NOMO-1 treated with DMSO at 0.1 percent for 48 hours (cell line): ENCODE measurements around the gene LY6G6C.

Source experiments
- DNase-seq: peaks from one replicate; lab custom pipeline; 2025; ENCODE audit not compliant: unreplicated experiment; lab: John Stamatoyannopoulos, UW

The LY6G6C gene

DNA sequence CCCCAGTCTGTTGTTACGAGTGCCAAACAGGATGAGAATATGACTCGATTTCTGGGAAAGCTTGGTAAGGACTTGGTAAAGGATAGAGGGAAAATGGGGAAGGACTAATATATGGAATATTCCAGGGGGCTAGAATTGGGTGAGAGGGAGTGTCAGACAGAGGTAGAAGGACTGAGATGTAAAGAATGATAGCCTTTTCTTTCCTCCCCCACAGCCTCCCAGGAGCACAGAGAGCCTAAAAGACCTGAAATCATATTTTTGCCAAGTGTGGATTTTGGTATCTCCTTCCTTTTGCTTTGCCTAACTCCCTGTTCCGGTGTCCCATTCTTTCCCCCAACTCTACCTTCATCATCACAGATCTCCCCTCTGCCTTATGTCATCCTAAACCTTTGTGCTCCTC, 21.3 kb upstream of the LY6G6C start:
- no peak for DNase-seq

DNA sequence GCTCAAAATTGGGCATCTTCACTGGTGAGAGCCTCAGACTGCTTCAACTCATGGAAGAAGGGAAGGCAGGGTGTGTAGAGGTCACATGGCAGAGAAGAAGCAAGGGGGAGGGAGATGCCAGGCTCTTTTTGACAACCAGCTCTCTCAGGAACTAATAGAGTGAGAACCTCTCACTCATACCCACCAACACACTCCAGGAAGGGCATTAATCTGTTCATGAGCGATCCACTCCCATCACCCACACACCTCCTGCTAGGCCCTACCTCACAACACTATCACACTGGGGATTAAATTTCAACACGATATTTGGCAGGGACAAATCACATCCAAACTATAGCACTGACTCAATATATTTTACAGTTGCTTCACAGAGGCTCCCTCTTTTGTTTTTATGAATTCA, 20.3 kb upstream of the LY6G6C start:
- DNase-seq: no peak

DNA sequence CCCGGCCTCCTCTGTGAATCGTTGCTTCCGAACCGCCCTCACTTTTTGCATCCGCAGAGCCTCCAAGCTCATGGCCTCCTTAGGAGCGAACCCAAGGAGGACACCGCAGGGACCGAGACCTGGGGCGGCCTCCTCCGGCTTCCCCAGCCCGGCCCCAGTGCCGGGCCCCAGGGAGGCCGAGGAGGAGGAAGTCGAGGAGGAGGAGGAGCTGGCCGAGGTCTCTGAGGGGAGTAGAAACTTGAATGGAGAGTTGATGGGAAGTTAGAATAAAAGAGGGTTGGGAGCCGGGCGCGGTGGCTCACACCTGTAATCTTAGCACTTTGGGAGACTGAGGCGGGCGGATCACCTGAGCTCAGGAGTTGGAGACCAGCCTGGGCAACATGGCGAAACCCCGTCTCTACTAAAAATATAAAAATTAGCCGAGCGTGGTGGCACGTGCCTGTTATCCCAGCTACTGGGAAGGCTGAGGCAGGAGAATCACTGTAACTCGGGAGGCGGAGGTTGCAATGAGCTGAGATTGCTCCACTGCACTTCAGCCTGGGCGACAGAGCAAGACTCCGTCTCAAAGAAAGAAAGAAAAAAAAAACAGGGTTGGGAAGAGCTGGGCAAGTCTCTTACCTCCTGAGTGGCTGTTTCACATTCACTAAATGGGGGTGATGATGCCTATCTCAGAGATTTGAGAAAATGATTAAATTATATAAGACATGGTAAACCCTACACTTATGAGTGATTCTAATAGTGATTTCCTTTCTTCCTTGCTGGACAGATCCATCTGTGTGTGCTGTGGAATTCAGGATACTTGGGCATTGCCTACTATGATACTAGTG, 19.1 kb upstream of the LY6G6C start:
- peak; percentile 70 for DNase-seq

DNA sequence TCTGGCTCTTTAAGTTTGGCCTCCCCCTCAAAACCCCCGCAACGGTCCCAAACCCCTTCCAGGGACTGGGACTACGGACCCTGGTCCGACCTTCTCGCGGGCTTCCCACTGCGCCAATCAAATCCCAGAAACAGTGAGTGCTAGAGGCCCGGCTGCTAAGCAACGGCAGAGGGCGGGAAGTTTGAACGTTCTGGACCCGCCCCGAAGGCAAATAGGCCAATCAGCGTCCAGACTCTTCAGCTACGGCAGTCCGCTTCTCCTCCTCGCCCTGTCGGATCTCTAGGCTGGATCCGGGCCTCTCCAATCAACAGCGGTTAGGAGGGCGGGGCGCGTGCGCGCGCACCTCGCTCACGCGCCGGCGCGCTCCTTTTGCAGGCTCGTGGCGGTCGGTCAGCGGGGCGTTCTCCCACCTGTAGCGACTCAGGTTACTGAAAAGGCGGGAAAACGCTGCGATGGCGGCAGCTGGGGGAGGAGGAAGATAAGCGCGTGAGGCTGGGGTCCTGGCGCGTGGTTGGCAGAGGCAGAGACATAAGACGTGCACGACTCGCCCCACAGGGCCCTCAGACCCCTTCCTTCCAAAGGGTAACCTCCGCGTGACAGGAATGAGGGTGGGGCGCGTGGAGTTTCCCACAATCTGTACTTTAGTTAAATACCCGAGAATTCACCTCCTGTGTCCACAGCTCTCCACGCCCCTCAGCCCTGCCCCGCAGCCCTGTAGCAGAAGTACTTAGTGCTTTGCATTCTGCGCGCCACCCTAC, 18.3 kb upstream of the LY6G6C start, which contains the start of gene MSH5:
Gene MSH5 (plus strand): TSS at position 367 of the 758 bp plus-strand sequence. CDS start 462 bp downstream, outside the sequence.
- DNase-seq: peak; percentile 100

DNA sequence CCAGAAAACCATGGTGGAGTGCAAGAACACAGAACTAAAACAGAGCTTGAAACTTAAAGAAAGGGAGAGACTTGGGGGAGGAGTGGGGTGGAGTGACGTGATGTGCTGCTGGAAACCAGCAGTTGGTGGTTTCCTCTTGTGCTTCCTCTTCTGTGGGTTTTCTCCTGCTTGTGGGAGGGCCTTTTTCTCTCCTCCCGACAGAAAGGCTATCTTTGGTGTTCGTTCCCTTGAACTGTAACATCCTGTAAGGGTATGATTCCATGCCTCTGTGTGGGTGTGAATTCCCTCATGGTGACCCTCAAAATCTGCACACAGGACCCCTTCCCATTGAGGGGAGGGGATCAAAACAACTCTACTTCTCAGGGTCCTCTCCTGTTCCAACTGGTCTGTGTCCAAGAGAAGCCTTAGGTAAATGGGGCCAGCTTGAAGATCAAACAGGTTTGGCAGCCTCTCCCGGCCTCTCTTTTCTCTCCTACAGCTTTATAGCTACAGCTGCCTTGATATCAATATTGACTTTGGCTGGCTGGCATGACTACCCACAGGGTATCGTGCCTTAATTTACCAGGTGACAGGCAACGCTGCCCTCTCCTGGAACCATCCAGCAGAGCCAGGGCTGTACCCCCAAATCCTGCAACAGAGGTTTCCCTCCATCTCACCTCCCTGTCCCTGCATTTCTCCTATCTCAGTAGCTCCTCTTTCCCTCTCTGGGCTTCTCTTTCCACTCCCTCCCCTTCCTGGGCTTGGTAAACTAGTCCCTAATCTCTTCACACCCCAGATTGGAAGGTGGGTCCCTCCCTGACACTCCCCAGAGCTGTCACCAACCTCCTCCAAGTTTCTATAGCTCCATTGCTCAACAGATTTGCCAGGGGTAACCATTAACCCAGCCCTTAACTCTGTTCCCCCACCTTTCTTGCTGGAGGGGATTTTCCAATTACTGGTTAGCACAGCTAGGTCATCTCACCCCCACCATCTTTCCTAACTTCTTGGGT, 16.7 kb upstream of the LY6G6C start:
- DNase-seq: peak; percentile 98

DNA sequence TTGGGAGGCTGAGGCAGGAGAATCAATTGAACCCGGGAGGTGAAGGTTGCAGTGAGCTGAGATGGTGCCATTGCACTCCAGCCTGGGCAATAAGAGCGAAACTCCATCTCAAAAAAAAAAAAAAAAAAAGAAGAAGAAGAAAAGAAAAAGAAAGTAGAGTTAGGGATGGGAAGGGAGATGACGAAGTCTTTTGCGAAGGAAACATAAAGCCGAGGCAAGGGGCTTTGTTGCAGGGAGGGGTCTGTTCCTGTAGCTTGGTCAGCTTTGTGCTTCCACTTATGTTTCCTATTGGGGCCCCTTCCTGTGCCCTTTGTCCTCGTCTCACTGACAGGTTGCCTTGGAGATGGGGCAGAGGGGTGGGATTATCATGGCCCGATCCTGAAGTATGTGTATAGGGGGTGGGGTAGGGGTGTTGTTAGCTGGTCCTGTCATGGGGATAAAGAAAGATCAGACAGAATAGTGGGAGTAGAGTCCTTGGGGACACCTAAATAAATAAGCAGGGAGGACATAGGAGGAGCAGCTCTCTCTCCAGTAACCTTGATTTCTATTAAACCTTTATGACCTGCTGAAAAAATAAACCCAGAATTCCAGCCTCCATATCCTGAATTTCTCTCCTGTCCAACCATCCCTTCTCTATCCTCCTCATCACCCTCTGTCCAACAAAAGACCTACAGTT, 15.9 kb upstream of the LY6G6C start:
- DNase-seq: peak; percentile 86

DNA sequence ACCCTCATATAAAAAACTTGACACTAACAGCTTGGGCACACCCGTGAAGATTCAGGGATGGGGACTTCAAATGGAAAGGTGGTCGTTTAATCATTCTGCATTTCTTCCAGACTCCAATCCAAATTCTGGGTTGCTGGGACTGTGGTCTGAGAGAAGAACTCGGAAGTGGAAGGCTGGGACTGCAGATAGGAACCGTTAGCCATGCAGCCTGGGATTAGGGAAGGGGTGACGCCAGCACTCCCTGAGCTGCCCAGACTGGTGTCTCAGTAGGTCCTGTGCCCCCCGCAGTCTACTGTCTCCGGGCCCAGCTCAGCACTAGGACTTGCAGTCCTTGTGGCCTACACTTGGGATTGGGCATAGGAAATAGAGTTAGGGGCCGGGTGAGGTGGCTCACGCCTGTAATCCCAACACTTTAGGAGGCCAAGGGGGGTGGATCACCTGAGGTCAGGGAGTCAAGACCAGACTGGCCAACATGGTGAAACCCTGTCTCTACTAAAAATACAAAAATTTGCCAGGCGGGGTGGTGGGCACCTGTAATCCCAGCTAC, 15.3 kb upstream of the LY6G6C start:
- DNase-seq: no peak

DNA sequence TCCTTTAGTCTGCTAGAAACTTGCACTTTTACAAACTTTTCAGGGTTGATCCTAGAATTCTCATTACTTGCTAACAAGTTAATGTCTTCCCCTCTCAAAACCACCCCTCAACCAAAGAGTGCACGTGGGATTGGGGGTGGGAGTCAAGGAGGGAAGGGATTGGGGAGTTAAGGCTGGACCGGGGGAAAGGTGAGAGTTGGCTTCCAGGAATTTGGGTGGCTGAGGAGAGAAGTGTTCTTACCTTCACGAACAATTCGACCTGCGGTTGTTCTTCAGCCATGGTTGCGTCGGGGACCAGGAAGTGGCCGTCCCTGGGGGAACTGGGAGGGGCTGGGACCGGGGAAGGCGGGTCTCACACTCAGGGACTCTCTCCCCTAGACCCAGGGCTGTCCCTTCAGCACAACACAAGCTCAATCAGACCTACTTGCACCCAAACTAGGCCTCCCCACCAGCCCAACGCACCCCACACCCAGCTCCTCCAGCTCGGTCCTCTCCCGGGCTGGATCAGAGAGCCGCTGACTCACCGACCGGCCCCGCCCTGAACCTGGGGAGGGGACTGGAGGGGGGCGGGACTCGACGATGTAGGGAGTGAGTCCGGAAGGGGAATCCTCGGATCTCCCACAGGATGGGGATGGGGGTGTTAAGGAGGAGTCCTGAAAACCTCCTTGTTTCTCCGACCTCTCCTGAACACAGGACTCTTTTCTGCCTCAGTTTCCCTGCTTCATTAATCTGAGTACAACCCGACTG, 14.6 kb upstream of the LY6G6C start, which contains the start of gene CLIC1:
Gene CLIC1 (minus strand): TSS at position 510 of the 747 bp plus-strand sequence. CDS start 230 bp downstream, at position 280.
- peak; percentile 87 for DNase-seq

DNA sequence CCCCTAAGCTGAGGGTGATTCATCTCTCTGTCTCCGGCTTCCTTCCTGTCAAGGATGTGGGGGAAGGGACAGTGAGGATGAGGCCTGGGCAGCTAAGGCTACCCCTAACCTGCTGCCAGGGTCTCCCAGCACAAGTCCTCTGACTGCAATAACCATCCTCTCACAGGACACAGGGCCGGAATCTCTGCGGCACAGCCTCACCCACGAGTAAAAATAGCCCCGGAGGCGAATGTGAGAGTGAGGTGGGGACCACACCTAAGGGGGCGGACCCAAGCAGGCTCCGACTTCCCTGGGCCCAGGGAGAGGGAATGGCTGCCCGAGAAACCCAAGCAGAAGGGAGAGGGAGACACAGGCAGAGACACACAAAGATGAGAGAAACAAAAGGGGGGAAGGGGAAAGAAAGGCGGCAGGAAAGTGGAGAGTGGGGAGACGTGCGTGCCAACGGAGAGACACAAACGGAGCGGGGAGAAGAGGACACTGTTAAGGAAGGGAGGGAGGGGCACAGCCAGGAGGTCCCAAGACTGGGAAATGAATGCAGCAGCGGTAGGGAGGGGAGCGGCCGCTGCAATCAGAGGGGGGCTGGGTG, 13.4 kb upstream of the LY6G6C start:
- peak; percentile 67 for DNase-seq

DNA sequence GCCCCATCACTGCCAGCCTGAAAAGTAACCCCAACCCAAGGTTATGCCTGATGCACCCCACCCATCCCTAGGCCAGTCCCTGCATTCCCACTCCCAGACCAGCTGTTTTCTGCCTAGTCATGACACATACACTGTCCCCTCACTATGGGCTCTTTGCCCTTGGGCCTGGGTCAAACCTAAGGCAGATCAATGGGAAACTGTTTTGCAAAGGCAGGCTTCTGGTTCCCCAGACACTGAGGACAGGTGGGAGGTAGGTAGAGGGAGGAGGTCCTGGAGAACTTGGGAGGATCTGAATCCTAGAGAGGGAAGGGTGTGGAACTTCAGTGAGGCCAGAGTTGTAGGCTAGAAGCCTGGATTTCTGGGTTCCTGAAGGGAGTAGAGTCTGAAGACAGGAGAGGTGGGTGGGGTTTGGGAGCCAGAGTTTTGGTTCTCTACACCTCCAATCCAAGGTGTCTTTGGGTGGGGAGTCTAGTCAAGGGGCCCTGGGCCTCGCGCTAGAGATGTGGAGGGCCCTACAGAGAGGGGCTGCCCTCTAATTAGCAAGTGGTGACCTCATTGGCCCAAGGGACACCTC, 12.8 kb upstream of the LY6G6C start:
- no peak for DNase-seq

DNA sequence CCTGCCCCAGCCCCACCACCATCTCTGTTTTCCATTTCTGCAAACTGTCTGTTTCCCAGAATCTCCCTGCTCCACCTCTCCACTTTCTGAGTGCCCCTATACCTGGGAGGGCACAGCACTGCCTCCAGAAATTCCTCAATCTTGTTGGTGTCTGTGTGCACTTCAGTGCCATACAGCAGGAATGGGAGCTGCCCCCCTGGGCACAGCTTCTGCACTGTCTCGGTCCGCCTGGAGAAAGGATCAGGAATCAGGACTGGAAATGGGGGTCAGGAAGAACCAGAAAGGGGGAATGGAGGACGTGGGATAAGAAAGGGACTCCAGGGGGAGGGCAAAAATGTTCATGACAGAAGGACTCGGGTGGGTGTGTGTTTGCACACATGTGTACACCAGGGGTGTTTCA, 12.2 kb upstream of the LY6G6C start:
- no peak for DNase-seq

DNA sequence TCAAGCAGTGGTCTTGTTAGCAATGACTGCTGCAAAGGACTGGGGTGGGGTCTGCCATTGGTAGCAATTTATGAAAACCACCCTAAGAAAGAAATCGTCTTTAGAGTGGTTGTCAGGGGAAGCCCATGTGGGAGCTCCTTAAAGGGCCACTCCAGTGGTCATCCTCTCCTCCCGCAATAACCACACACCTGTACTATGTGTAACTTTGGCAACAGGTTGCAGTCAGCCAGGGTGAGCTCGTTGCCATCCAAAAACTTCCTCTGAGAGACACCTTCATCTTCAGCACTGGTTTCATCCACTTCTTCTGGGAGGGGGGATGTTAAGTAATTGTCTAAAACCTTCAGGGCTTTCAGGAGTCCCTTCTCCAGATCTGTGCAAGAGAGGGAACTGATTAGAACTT, 10.5 kb upstream of the LY6G6C start:
- DNase-seq: no peak

DNA sequence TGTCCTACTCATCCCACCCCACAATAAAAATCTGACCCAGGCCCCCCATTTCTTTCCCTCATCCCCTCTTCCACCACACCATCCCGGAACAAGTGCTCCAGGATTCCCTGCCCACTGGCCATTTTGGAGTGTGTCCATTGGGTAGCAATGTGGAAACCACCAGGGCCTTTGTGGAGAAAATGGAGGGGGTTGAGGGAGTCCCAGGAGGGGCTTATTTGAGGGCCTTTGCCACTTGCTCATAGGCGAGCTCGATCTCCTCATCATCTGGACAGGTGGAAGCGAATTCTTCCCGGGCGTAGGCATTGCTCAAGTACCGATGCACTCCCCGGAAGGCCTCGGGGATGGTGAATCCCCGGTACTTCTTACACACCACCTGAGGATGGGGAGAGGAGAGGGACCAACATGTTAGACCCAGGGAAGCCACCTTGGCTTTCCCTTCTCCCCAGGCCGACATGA, 9.1 kb upstream of the LY6G6C start:
- no peak for DNase-seq

DNA sequence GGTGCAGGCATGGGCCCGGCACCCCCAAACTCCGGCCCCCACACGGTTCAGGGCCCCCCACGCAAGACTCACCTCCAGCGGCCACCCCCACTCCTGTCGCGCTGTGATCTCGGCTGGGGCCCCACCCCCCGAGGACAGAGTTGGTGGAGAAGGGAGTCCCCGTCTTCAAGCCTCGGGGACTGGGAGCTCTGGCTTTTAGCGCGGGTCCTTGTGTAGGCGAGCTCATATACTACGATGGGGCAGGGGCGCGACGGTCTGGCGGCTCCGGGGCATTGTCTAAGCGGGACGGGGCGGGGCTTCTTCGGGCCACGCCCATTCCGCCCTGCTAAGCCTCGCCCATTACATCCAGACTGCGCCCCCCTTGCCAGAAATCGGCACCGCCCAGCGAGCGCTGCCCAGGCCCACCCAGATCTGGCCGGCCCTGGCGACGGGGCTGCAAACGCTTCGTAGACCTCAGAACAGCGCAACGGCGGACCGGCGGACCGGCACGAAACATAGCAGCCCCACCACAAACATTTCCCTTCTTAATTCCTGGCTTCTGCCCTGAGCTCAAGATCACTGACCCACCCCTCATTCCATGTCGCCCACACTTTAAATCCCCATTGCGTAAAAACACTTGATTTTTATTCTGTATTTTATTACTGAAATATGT, 8.6 kb upstream of the LY6G6C start:
- peak; percentile 67 for DNase-seq

DNA sequence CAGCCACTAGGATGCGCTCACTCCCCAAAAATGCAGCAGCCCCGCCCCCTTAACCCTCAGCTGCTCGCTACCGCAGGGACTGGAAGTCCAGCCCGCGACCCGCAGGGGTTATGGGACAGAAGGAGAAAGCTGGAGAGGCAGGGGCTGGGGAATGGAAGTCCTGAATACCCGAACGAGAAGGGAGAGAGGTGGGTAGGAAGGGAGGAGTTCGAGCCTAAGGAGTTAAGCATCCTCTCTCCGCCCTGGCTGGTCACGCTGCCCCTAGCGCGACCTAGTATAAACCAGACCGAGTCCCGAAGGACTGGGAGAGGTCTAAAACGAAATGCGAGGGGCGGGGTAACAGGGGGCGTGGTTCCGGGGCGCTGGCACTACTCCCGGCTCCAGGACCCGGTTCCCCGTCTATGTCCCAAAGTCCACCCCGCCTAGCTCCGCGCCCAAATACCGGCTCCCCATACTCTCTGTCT, 8.0 kb upstream of the LY6G6C start:
- DNase-seq: peak; percentile 81

DNA sequence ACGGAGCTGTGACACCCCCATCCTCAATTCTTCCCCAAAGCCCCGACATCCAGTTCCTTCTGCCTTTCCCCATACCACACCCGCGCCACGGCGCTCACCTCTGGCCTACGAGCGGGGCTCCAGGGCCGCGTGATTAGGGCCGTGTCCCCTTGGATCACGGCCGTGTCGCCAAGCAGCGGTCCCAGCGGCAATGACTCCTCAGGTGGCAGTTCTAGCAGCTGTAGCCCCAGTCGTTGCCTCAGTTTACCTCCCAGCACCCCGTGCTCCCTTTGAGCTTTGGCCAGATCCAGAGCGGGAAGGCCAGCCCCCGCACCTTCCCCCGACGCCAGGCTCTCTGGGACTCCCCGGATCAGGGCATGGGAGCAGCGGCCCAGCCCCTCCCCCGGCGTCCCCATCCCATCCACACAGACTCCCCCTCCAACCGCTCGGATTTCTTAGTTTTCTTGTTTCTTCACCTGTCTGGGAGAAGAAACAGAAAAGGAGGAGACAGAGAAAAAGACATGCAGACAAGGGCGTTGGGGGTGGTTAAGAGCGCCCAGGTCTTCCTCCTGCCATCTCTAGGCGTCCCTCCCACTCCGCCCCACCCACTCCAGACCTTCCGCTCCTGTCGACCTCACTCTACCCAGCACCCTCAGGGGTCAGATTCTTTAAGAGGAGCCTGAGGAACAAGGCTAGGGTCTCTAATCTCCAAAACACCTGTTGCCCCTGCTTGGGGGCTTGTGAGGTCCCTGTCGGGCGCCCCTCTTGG, 7.4 kb upstream of the LY6G6C start, which contains the start of gene DDAH2:
Gene DDAH2 (minus strand): TSS at position 533 of the 748 bp plus-strand sequence. CDS start 138 bp downstream, at position 395.
- no peak for DNase-seq
